ENCODE measurements around the gene BMP6.

DNA sequence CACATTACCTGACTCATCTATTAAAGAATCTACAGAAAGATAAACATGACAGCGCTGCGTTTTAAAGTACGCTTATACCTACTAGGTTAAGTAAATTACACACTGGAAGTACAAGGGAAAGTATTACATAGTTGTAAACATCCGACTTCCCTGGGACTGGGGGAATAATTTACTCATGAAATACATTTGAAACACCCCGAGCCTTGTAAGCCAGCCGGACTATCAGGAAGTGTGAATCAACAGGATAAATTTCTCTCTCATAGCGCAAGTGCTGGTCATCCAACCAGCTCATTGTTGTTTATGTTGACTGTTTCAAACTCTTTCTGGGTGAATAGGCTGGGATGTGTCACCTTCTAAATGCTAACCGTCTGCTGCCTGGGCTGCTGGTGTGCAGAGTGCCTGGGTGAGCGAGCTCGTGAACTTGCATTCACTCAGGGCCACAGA, 4.9 kb downstream of the BMP6 start:
- no peak for TF ChIP-seq POLR2A (IDR thresholded peaks at IDR 0.05)
- TF ChIP-seq, protein P1, sequence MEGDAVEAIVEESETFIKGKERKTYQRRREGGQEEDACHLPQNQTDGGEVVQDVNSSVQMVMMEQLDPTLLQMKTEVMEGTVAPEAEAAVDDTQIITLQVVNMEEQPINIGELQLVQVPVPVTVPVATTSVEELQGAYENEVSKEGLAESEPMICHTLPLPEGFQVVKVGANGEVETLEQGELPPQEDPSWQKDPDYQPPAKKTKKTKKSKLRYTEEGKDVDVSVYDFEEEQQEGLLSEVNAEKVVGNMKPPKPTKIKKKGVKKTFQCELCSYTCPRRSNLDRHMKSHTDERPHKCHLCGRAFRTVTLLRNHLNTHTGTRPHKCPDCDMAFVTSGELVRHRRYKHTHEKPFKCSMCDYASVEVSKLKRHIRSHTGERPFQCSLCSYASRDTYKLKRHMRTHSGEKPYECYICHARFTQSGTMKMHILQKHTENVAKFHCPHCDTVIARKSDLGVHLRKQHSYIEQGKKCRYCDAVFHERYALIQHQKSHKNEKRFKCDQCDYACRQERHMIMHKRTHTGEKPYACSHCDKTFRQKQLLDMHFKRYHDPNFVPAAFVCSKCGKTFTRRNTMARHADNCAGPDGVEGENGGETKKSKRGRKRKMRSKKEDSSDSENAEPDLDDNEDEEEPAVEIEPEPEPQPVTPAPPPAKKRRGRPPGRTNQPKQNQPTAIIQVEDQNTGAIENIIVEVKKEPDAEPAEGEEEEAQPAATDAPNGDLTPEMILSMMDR (IDR thresholded peaks at IDR 0.05): no peak
- no peak for TF ChIP-seq POLR2AphosphoS5 (IDR thresholded peaks at IDR 0.05)
